PC-3 (cell line): ENCODE data around the gene ELF4. TPM values are rescaled to one million over a fixed set of nuclear protein-coding genes. Genes with fewer than 3 reads are reported as not detected.

Source experiments
- ATAC-seq: fragments of 200-7000 bp; cut with Tn5 transposase; 2 replicates; pipeline ENCODE4 v1.9.1; 2020; ENCODE audit warnings: mild to moderate bottlenecking, moderate library complexity
- BruUV-seq: library from RNA; stranded (reverse); fragments of 400-500 nt; replicated peaks from 2 replicates; lab custom pipeline; 2021; lab: Mats Ljungman, UMichigan
- CTCF ChIA-PET: fragments of 300-600 bp; sonication (Branson Sonifier 250); formaldehyde crosslinking; loops from one replicate; lab custom pipeline; 2022; ENCODE audit warnings: antibody characterized with exemption; lab: Charles Lee
- POLR2A ChIA-PET: fragments of 300-600 bp; sonication (Branson Sonifier 250); formaldehyde crosslinking; loops from one replicate; lab custom pipeline; 2022; ENCODE audit warnings: antibody characterized with exemption; ENCODE audit not compliant: unreplicated experiment; lab: Charles Lee
- DNase-seq: peaks from one replicate; pipeline ENCODE4 v3.0.0-alpha.2; 2015
- H2AFZ ChIP-seq: fragments of 300-600 bp; sonication (generic); 2 replicates; pipeline ENCODE4 v1.6.0; 2016; ENCODE audit warnings: antibody characterized with exemption, low read length
- H3F3A ChIP-seq: fragments of 300-600 bp; sonication (generic); one replicate; pipeline ENCODE4 v1.6.0; 2017; ENCODE audit warnings: antibody characterized with exemption, low read length, control low read depth, mild to moderate bottlenecking; ENCODE audit not compliant: unreplicated experiment
- H3K27ac ChIP-seq: fragments of 300-600 bp; sonication (generic); 2 replicates; pipeline ENCODE4 v1.5.1; 2016; ENCODE audit warnings: mild to moderate bottlenecking, low read length
- H3K27me3 ChIP-seq: fragments of 300-600 bp; sonication (generic); 2 replicates; pipeline ENCODE4 v1.6.1; 2016; ENCODE audit warnings: low read length, mixed read lengths
- H3K36me3 ChIP-seq: fragments of 300-600 bp; sonication (generic); 2 replicates; pipeline ENCODE4 v1.6.1; 2016; ENCODE audit warnings: low read depth, mixed run types, low read length, mixed read lengths
- H3K4me1 ChIP-seq: fragments of 300-600 bp; sonication (generic); 2 replicates; pipeline ENCODE4 v1.5.1; 2016; ENCODE audit warnings: low read length; ENCODE audit not compliant: insufficient read depth
- H3K4me2 ChIP-seq: fragments of 300-600 bp; sonication (generic); 2 replicates; pipeline ENCODE4 v1.6.0; 2016; ENCODE audit warnings: low read length
- H3K4me3 ChIP-seq: fragments of 300-600 bp; sonication (generic); 2 replicates; pipeline ENCODE4 v1.5.1; 2016; ENCODE audit warnings: mild to moderate bottlenecking, low read length, mixed read lengths
- H3K79me2 ChIP-seq: fragments of 300-600 bp; sonication (generic); 2 replicates; pipeline ENCODE4 v1.6.1; 2017; ENCODE audit warnings: low read length, mixed read lengths
- H3K9ac ChIP-seq: fragments of 300-600 bp; sonication (generic); 2 replicates; pipeline ENCODE4 v1.6.0; 2016; ENCODE audit warnings: mild to moderate bottlenecking, low read length
- H3K9me2 ChIP-seq: fragments of 300-600 bp; sonication (generic); replicated peaks from 2 replicates; pipeline ENCODE4 v1.6.1; 2016; ENCODE audit warnings: mixed run types, low read length, mixed read lengths
- H3K9me3 ChIP-seq: fragments of 300-600 bp; sonication (generic); 2 replicates; pipeline ENCODE4 v1.6.1; 2016; ENCODE audit warnings: low read length, mixed read lengths
- H4K20me1 ChIP-seq: fragments of 300-600 bp; sonication (generic); 2 replicates; pipeline ENCODE4 v1.6.1; 2016; ENCODE audit warnings: low read length, mixed read lengths
- EZH2 ChIP-seq: fragments of 300-600 bp; sonication (generic); IDR thresholded peaks from one replicate; pipeline ENCODE4 v1.6.1; 2017; ENCODE audit warnings: antibody characterized with exemption, mild to moderate bottlenecking, low read length; ENCODE audit not compliant: unreplicated experiment
- EZH2phosphoT487 ChIP-seq: fragments of 300-600 bp; sonication (generic); IDR thresholded peaks from 2 replicates; pipeline ENCODE4 v1.6.1; 2018; ENCODE audit warnings: mild to moderate bottlenecking, antibody characterized with exemption, low read length, borderline replicate concordance
- intact Hi-C: fragments of 100-400 bp; cut with micrococcal nuclease; formaldehyde crosslinking; loops from 2 replicates; pipeline ENCODE4 v1.9.0; 2023
- total RNA-seq: library from RNA; depleted of rRNA; stranded (reverse); fragments of >200 nt; gene quantifications from 2 replicates; pipeline ENCODE4 v1.2.3, GENCODE V29; 2014
- TF ChIP-seq, protein P1 (sequence below): fragments of 300-600 bp; sonication (generic); conservative IDR thresholded peaks from 2 replicates; pipeline ENCODE4 v1.5.1; 2017; ENCODE audit warnings: antibody characterized with exemption, low read depth, mild to moderate bottlenecking, low read length

Gene ELF4
- total RNA-seq, 1 experiment from 2014 or later = 23.4 TPM

DNA sequence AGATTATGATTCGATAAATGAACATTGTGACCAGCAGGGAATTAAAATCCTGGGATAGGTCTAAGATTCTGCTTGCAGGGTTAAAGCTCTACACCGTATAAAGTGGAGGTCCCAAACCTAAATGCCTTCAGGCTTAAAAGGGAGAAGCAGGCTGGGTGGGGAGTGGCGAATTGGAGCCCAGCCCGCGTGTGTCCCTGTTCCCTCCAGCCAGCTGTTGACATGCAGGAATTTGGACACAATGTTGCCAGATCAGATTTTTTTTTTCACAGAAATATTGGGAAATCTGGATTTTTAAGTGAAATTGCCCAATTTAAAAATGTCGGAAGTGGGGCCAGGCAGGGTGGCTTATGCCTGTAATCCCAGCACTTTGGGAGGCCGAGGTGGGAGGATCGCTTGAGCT is 60.5 kb downstream of the ELF4 start:
- no peak for DNase-seq
- Histone ChIP-seq H3K4me2 (no peak overlapping the region), H3F3A (no peaks in the 10 kb centered on the region), H3K9me3 (no peaks in the 10 kb centered on the region), H3K9me2 (no peaks in the 10 kb centered on the region), H3K79me2 (no peaks in the 10 kb centered on the region), H3K9ac (no peak overlapping the region), H2AFZ (no peak overlapping the region), H3K4me1 (no peaks in the 10 kb centered on the region), H3K4me3 (no peak overlapping the region), H4K20me1 (no peaks in the 10 kb centered on the region), H3K27ac (no peak overlapping the region), H3K27me3 (no peaks in the 10 kb centered on the region), H3K36me3 (peaks cover 5% of the 10 kb centered on the region)
- CTCF ChIA-PET = no interaction called here
- POLR2A ChIA-PET = no interaction called here
- no TSS peak for BruUV-seq
- no peak for ATAC-seq
- TF ChIP-seq EZH2 (no peak), EZH2phosphoT487 (no peak)
- TF ChIP-seq, protein P1, sequence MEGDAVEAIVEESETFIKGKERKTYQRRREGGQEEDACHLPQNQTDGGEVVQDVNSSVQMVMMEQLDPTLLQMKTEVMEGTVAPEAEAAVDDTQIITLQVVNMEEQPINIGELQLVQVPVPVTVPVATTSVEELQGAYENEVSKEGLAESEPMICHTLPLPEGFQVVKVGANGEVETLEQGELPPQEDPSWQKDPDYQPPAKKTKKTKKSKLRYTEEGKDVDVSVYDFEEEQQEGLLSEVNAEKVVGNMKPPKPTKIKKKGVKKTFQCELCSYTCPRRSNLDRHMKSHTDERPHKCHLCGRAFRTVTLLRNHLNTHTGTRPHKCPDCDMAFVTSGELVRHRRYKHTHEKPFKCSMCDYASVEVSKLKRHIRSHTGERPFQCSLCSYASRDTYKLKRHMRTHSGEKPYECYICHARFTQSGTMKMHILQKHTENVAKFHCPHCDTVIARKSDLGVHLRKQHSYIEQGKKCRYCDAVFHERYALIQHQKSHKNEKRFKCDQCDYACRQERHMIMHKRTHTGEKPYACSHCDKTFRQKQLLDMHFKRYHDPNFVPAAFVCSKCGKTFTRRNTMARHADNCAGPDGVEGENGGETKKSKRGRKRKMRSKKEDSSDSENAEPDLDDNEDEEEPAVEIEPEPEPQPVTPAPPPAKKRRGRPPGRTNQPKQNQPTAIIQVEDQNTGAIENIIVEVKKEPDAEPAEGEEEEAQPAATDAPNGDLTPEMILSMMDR = no peak
- intact Hi-C loops = no loop called here

DNA sequence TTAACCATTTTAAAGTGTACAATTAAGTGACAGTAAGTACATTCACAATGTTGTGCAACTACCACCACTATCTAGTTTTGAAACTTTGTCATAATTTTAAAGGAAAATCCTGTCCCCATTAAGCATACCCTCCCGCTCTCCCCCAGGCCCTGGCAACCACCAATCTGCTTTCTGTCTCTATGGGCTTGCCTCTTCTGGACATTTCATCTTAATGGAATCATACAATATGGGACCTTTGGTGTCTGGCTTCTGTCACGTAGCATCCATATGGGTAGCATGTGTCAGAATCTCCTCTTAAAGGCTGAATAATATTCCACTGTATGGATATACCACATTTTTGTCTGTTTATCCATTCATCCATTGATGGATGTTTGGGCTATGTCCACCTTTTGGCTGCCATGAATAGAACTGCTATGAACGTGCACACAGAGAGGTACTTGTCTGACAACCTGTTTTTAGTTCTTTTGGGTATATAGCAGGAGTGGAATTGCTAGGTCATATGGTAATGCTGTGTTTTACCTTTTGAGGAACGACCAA is 61.5 kb downstream of the ELF4 start:
- POLR2A ChIA-PET = no interaction called here
- no peak overlapping the region for H3K9ac ChIP-seq
- H3K36me3 ChIP-seq = peaks cover 5% of the 10 kb centered on the region
- ATAC-seq (no peak), DNase-seq (no peak)
- no peak overlapping the region for H3K4me2 ChIP-seq
- no peaks in the 10 kb centered on the region for H3K4me1 ChIP-seq
- H3F3A ChIP-seq = no peaks in the 10 kb centered on the region
- no peaks in the 10 kb centered on the region for H3K79me2 ChIP-seq
- no peak overlapping the region for H3K4me3 ChIP-seq
- no peak overlapping the region for H2AFZ ChIP-seq
- intact Hi-C loops = no loop called here
- CTCF ChIA-PET = no interaction called here
- no peaks in the 10 kb centered on the region for H4K20me1 ChIP-seq
- no peaks in the 10 kb centered on the region for H3K27me3 ChIP-seq
- H3K9me2 ChIP-seq = no peaks in the 10 kb centered on the region
- no peak for TF ChIP-seq EZH2
- TF ChIP-seq, protein P1 = no peak
- no peak for TF ChIP-seq EZH2phosphoT487
- no peak overlapping the region for H3K27ac ChIP-seq
- no peaks in the 10 kb centered on the region for H3K9me3 ChIP-seq
- BruUV-seq = no TSS peak

DNA sequence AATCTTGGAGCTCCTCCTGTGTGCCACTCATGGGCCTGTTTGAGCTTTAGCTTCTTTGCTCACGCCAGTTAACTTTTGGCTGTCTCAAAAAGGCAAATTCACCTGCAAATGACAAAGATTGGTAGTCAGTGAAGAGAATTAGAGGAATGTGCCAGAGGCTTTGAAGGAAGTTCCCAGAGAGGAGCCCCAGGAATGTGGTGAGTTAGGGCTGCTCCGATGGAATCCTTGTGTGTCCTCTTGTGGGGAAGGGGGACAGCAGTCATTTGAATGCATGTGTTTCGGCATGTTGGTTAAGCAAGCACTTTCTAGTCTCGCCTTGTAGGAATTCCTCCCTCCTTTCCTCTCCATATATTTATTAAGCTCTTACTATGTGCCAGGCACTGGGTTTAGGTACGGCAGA is 62.9 kb downstream of the ELF4 start:
- Histone ChIP-seq H4K20me1 (no peaks in the 10 kb centered on the region), H3K79me2 (no peaks in the 10 kb centered on the region), H3K27ac (no peak overlapping the region), H3K36me3 (peaks cover 5% of the 10 kb centered on the region), H3K9me3 (no peaks in the 10 kb centered on the region), H3K9ac (no peak overlapping the region), H3K4me2 (no peak overlapping the region), H3K9me2 (no peaks in the 10 kb centered on the region), H3K4me3 (no peak overlapping the region), H2AFZ (no peak overlapping the region), H3K4me1 (no peaks in the 10 kb centered on the region), H3K27me3 (no peaks in the 10 kb centered on the region), H3F3A (no peaks in the 10 kb centered on the region)
- no TSS peak for BruUV-seq
- ATAC-seq (no peak), DNase-seq (no peak)
- POLR2A ChIA-PET = no interaction called here
- intact Hi-C loops = no loop called here
- CTCF ChIA-PET = no interaction called here
- TF ChIP-seq, protein P1 = no peak
- no peak for TF ChIP-seq EZH2
- TF ChIP-seq EZH2phosphoT487 = no peak
